OCI-LY1 (cell line): ENCODE results near the gene GASK1A.

Experiments used
- H2AFZ ChIP-seq: fragments of 200-600 bp; sonication (generic), shearing (Covaris generic); 2 replicates; pipeline ENCODE4 v1.6.0; 2014; ENCODE audit warnings: antibody characterized with exemption, mild to moderate bottlenecking, low read length
- H3F3A ChIP-seq: fragments of 200-600 bp; sonication (generic), shearing (Covaris generic); 2 replicates; pipeline ENCODE4 v1.6.0; 2014; ENCODE audit warnings: mild to moderate bottlenecking, antibody characterized with exemption, low read length, moderate library complexity; ENCODE audit not compliant: insufficient read depth
- H3K27ac ChIP-seq: fragments of 200-600 bp; sonication (generic); 2 replicates; pipeline ENCODE4 v1.5.1; 2014; ENCODE audit warnings: low read length, mixed run types, mild to moderate bottlenecking, low read depth; ENCODE audit not compliant: poor library complexity, severe bottlenecking
- H3K27me3 ChIP-seq: fragments of 200-600 bp; sonication (generic); 2 replicates; pipeline ENCODE4 v1.6.0; 2014; ENCODE audit warnings: antibody characterized with exemption, mild to moderate bottlenecking, low read length, moderate library complexity; ENCODE audit not compliant: insufficient read depth
- H3K36me3 ChIP-seq: fragments of 200-600 bp; sonication (generic); 2 replicates; pipeline ENCODE4 v1.6.1; 2014; ENCODE audit warnings: mild to moderate bottlenecking, antibody characterized with exemption, low read length, moderate library complexity, mixed read lengths; ENCODE audit not compliant: insufficient read depth
- H3K4me1 ChIP-seq: fragments of 200-600 bp; sonication (generic); 2 replicates; pipeline ENCODE4 v1.5.1; 2014; ENCODE audit warnings: mild to moderate bottlenecking, low read length, moderate library complexity; ENCODE audit not compliant: insufficient read depth, severe bottlenecking
- H3K4me2 ChIP-seq: fragments of 200-600 bp; sonication (generic), shearing (Covaris generic); 2 replicates; pipeline ENCODE4 v1.6.1; 2014; ENCODE audit warnings: low read length
- H3K4me3 ChIP-seq: fragments of 200-600 bp; sonication (generic); 2 replicates; pipeline ENCODE4 v1.5.1; 2014; ENCODE audit warnings: low read length, low read depth, mild to moderate bottlenecking, mixed read lengths; ENCODE audit not compliant: poor library complexity, severe bottlenecking
- H3K79me2 ChIP-seq: fragments of 200-600 bp; shearing (Covaris generic); 2 replicates; pipeline ENCODE4 v1.6.1; 2016; ENCODE audit warnings: mixed run types, low read length, mixed read lengths; ENCODE audit not compliant: insufficient read depth
- H3K9ac ChIP-seq: fragments of 200-600 bp; sonication (generic), shearing (Covaris generic); 2 replicates; pipeline ENCODE4 v1.6.1; 2014; ENCODE audit warnings: mild to moderate bottlenecking, low read length, mixed read lengths
- H3K9me2 ChIP-seq: fragments of 200-600 bp; sonication (generic), shearing (Covaris generic); 2 replicates; pipeline ENCODE4 v1.6.1; 2014; ENCODE audit warnings: low read depth, mild to moderate bottlenecking, low read length, mixed read lengths
- H3K9me3 ChIP-seq: fragments of 200-600 bp; shearing (Covaris generic); 2 replicates; pipeline ENCODE4 v1.6.1; 2014; ENCODE audit warnings: low read length, mixed read lengths
- H4K20me1 ChIP-seq: fragments of 200-600 bp; sonication (generic), shearing (Covaris generic); 2 replicates; pipeline ENCODE4 v1.6.0; 2016; ENCODE audit warnings: mild to moderate bottlenecking, low read length; ENCODE audit not compliant: insufficient read depth
- CTCF ChIP-seq: fragments of 200-600 bp; sonication (generic), shearing (Covaris generic); IDR thresholded peaks from 2 replicates; pipeline ENCODE4 v1.5.1; 2017; ENCODE audit warnings: mild to moderate bottlenecking, antibody characterized with exemption, low read length, moderate library complexity, mixed read lengths
- EZH2 ChIP-seq: fragments of 200-600 bp; sonication (generic), shearing (Covaris generic); IDR thresholded peaks from 2 replicates; pipeline ENCODE4 v1.8.0; 2017; ENCODE audit warnings: borderline replicate concordance, mixed run types, mild to moderate bottlenecking, antibody characterized with exemption, low read length, moderate library complexity, mixed read lengths

Gene GASK1A

GRCh38 chr3:43087249-43087776 lies 108.2 kb downstream of the GASK1A start:
- no peaks in the 10 kb centered on the region for H3K79me2 ChIP-seq
- no peak overlapping the region for H3K27ac ChIP-seq
- no peaks in the 10 kb centered on the region for H4K20me1 ChIP-seq
- no peaks in the 10 kb centered on the region for H3K9me2 ChIP-seq
- H3K4me2 ChIP-seq = no peak overlapping the region
- no peak overlapping the region for H3K9ac ChIP-seq
- no peak overlapping the region for H2AFZ ChIP-seq
- no peaks in the 10 kb centered on the region for H3K9me3 ChIP-seq
- no peak for TF ChIP-seq EZH2
- no peak for TF ChIP-seq CTCF
- no peaks in the 10 kb centered on the region for H3K4me1 ChIP-seq
- no peaks in the 10 kb centered on the region for H3K27me3 ChIP-seq
- no peaks in the 10 kb centered on the region; the same call in 1 of the 2 replicates for H3K36me3 ChIP-seq
- H3F3A ChIP-seq = no peaks in the 10 kb centered on the region
- no peak overlapping the region for H3K4me3 ChIP-seq

GRCh38 chr3:43089081-43089480 lies 110.0 kb downstream of the GASK1A start:
- H3K27ac ChIP-seq = no peak overlapping the region
- TF ChIP-seq EZH2 (no peak), CTCF (no peak)

GRCh38 chr3:43090238-43090637 lies 111.1 kb downstream of the GASK1A start:
- H3K27me3 ChIP-seq = no peaks in the 10 kb centered on the region
- H3K9me2 ChIP-seq = no peaks in the 10 kb centered on the region
- H3K27ac ChIP-seq = no peak overlapping the region
- H4K20me1 ChIP-seq = no peaks in the 10 kb centered on the region
- no peaks in the 10 kb centered on the region for H3F3A ChIP-seq
- TF ChIP-seq CTCF (no peak), EZH2 (no peak)
- no peaks in the 10 kb centered on the region for H3K36me3 ChIP-seq
- no peak overlapping the region for H3K4me2 ChIP-seq
- no peak overlapping the region for H2AFZ ChIP-seq
- no peaks in the 10 kb centered on the region for H3K4me1 ChIP-seq
- H3K79me2 ChIP-seq = no peaks in the 10 kb centered on the region
- H3K9ac ChIP-seq = no peak overlapping the region
- H3K9me3 ChIP-seq = no peaks in the 10 kb centered on the region
- no peak overlapping the region for H3K4me3 ChIP-seq

More at GRCh38 chr3:43089081-43089480, 110.0 kb downstream of the GASK1A start:
- H3K4me1 ChIP-seq = no peaks in the 10 kb centered on the region
- no peak overlapping the region for H2AFZ ChIP-seq
- H3K9me3 ChIP-seq = no peaks in the 10 kb centered on the region
- no peaks in the 10 kb centered on the region for H3K79me2 ChIP-seq
- H3K9me2 ChIP-seq = no peaks in the 10 kb centered on the region
- H3K4me2 ChIP-seq = no peak overlapping the region
- H4K20me1 ChIP-seq = no peaks in the 10 kb centered on the region
- H3K4me3 ChIP-seq = no peak overlapping the region
- no peaks in the 10 kb centered on the region for H3F3A ChIP-seq
- H3K9ac ChIP-seq = no peak overlapping the region
- no peaks in the 10 kb centered on the region for H3K36me3 ChIP-seq
- H3K27me3 ChIP-seq = no peaks in the 10 kb centered on the region
